T-cell (primary cell): ENCODE measurements around the gene AKAP13. TPM values are rescaled to one million over a fixed set of nuclear protein-coding genes. Genes with fewer than 3 reads are reported as not detected.

Source experiments
- ATAC-seq, 4 experiments: fragments of 200-7000 bp in 3 of 4; fragments of 150-1000 bp in 1 of 4; cut with Tn5 transposase; replicated peaks in 1 of 4; 1 replicate in 3 of 4; 2 replicates in 1 of 4; pipeline ENCODE4 v1.10.0; 2021; ENCODE audit warnings: moderate library complexity in 3 of 4, mild to moderate bottlenecking in 2 of 4, moderate number of reproducible peaks in 1 of 4
- CTCF ChIA-PET, 2 donors: fragments of 300-600 bp; sonication (Branson Sonifier 250); formaldehyde crosslinking; loops; one replicate each; lab custom pipeline; 2022; ENCODE audit warnings: antibody characterized with exemption in 2 of 2; lab: Charles Lee
- POLR2A ChIA-PET, 2 donors: fragments of 300-600 bp; sonication (Branson Sonifier 250); formaldehyde crosslinking; loops; one replicate each; lab custom pipeline; 2022; ENCODE audit warnings: antibody characterized with exemption in 2 of 2; lab: Charles Lee
- DNase-seq, 35 experiments: peaks; one replicate each; pipeline versions ENCODE4 v3.0.0 to v3.0.0-alpha.2; 2013 to 2023
- H3K27ac ChIP-seq: one replicate; pipeline ENCODE4 v1.5.1; 2013; ENCODE audit warnings: low read length
- H3K27me3 ChIP-seq, 2 experiments: replicated peaks in 1 of 2; 1 replicate in 1 of 2; 2 replicates in 1 of 2; pipeline versions ENCODE4 v1.6.1 to v1.7.0; 2013; ENCODE audit warnings: low read length in 1 of 2, mixed read lengths in 1 of 2; ENCODE audit not compliant: control insufficient read depth in 2 of 2, insufficient read depth in 2 of 2; ENCODE audit errors: extremely low read depth in 1 of 2
- H3K36me3 ChIP-seq, 2 donors: 1 replicate in 1 of 2; 2 replicates in 1 of 2; pipeline versions ENCODE4 v1.6.1 to v1.7.0; 2013; ENCODE audit warnings: low read length in 1 of 2; ENCODE audit not compliant: control insufficient read depth in 2 of 2, insufficient read depth in 1 of 2; ENCODE audit errors: extremely low read depth in 1 of 2
- H3K4me1 ChIP-seq, 2 experiments: 1 replicate in 1 of 2; 2 replicates in 1 of 2; pipeline versions ENCODE4 v1.6.1 to v1.7.0; 2013; ENCODE audit warnings: low read length in 2 of 2, mixed read lengths in 1 of 2; ENCODE audit not compliant: insufficient read depth in 2 of 2, control insufficient read depth in 1 of 2; ENCODE audit errors: extremely low read depth in 1 of 2
- H3K4me3 ChIP-seq, 2 donors: 1 replicate in 1 of 2; 2 replicates in 1 of 2; pipeline versions ENCODE4 v1.5.1 to v1.7.0; 2013; ENCODE audit warnings: mild to moderate bottlenecking in 2 of 2, low read length in 1 of 2, moderate library complexity in 1 of 2; ENCODE audit not compliant: control insufficient read depth in 1 of 2; ENCODE audit errors: extremely low read depth in 1 of 2
- H3K9me3 ChIP-seq: 2 replicates; pipeline ENCODE4 v1.7.0; 2013
- H3K27ac Mint-ChIP-seq, 2 donors: one replicate each; pipeline ENCODE4 v1.8.0; 2020 to 2021; ENCODE audit warnings: mild to moderate bottlenecking in 2 of 2, mixed read lengths in 2 of 2
- H3K27me3 Mint-ChIP-seq, 2 donors: one replicate each; pipeline ENCODE4 v1.8.0; 2021 to 2022; ENCODE audit warnings: mixed read lengths in 2 of 2
- H3K36me3 Mint-ChIP-seq: one replicate; pipeline ENCODE4 v1.8.0; 2021; ENCODE audit warnings: mixed read lengths
- H3K4me1 Mint-ChIP-seq, 3 donors: one replicate each; pipeline ENCODE4 v1.8.0; 2020 to 2022; ENCODE audit warnings: mixed read lengths in 3 of 3, mild to moderate bottlenecking in 1 of 3
- H3K4me3 Mint-ChIP-seq, 3 donors: one replicate each; pipeline ENCODE4 v1.8.0; 2020 to 2022; ENCODE audit warnings: mild to moderate bottlenecking in 3 of 3, mixed read lengths in 3 of 3, moderate library complexity in 3 of 3
- H3K9me3 Mint-ChIP-seq, 3 donors: one replicate each; pipeline ENCODE4 v1.8.0; 2020 to 2022; ENCODE audit warnings: mixed read lengths in 3 of 3
- WGBS: methylation state at CpG from one replicate; pipeline ENCODE4 v1.1.5; 2013; ENCODE audit warnings: missing lambda C conversion rate; ENCODE audit not compliant: insufficient coverage; 5-methylcytosine and 5-hydroxymethylcytosine counted together
- total RNA-seq, 35 experiments: library from RNA in 6 of 35; stranded (reverse) in 6 of 35; fragments of 120-200 nt in 1 of 35; gene quantifications; one replicate each; pipeline versions ENCODE4 v1.2.1 to v1.2.4 and lab custom pipeline; 2013 to 2026

Gene AKAP13
- total RNA-seq, 5 donors from 2014 or later (not counting 1 experiment from before 2014, with no cell fraction given): 232 to 391 (median 281) TPM

GRCh38 chr15:85455891-85456290 is 75.5 kb downstream of the AKAP13 start:
- ChIA-PET POLR2A (no interaction called here), CTCF (no interaction called here)
- Mint-ChIP-seq H3K27ac (peak overlapping the region; percentile 12 to 18), H3K27me3 (no peaks in the 10 kb centered on the region), H3K36me3 (peaks cover 9% of the 10 kb centered on the region), H3K4me3 (no peak overlapping the region), H3K4me1 (peaks cover 79 to 82% (median 80%) of the 10 kb centered on the region in 3 donors), H3K9me3 (peaks cover 5 to 11% (median 7%) of the 10 kb centered on the region in 3 donors)
- Histone ChIP-seq H3K9me3 (no peaks in the 10 kb centered on the region), H3K27me3 (no peaks in the 10 kb centered on the region), H3K4me1 (peaks cover 2 to 20% of the 10 kb centered on the region in 2 experiments), H3K36me3 (no peaks in the 10 kb centered on the region), H3K27ac (no peak overlapping the region), H3K4me3 (no peak overlapping the region)
- DNase-seq (no peak), ATAC-seq (no peak)

- Histone ChIP-seq H3K36me3 (no peaks in the 10 kb centered on the region), H3K9me3 (no peaks in the 10 kb centered on the region), H3K27ac (no peak overlapping the region), H3K4me1 (peaks cover 2 to 20% of the 10 kb centered on the region in 2 experiments), H3K4me3 (no peak overlapping the region), H3K27me3 (no peaks in the 10 kb centered on the region)
- H3K4me1 Mint-ChIP-seq: peaks cover 76 to 81% (median 78%) of the 10 kb centered on the region in 3 donors
- H3K4me3 Mint-ChIP-seq: no peak overlapping the region
- POLR2A ChIA-PET: no interaction called here
- peaks cover 0 to 5% (median 0%) of the 10 kb centered on the region in 3 donors for H3K9me3 Mint-ChIP-seq
- H3K27ac Mint-ChIP-seq: no peak overlapping the region
- peaks cover 3% of the 10 kb centered on the region for H3K36me3 Mint-ChIP-seq
- no CpG with 5 or more reads among the region's 3 CpGs for WGBS
- CTCF ChIA-PET: interaction anchor here in 1 of 2 donors (0.7 kb wide), 1 partner anchor 197 kb away, joined by 4 read pairs; no protein-coding TSS in a partner anchor
- no peaks in the 10 kb centered on the region for H3K27me3 Mint-ChIP-seq
- DNase-seq (no peak), ATAC-seq (no peak)
These were observed 76.4 kb downstream of the AKAP13 start for GRCh38 chr15:85456798-85457197.

DNA sequence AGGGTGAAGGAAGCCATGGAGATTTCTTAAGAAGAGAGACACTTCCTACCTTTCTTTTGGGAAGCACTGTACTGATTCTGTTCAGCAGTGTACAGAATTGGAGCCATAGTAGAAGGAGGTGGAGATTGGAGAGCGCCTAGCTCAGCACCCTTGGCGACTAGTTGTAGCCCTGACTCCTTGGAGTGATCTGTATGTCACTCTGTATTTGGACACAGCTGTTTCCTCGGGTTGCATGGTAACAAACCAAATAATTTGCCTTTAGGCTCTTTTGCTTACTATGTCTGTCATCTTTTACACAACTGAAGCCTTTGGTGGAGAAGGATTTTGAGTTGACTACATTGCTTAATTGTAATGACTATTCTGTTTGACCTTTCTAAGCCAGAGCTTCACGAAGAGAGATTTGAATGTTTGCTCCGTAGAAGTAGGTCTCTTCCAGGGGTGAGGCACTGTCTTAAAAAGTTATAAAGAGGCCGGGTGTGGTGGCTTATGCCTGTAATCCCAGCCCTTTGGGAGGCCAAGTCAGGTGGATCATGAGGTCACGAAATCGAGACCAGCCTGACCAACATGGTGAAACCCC is 77.1 kb downstream of the AKAP13 start:
- 97% methylated on average over 6 of the region's 8 CpGs for WGBS
- no peak overlapping the region for H3K27ac ChIP-seq

DNA sequence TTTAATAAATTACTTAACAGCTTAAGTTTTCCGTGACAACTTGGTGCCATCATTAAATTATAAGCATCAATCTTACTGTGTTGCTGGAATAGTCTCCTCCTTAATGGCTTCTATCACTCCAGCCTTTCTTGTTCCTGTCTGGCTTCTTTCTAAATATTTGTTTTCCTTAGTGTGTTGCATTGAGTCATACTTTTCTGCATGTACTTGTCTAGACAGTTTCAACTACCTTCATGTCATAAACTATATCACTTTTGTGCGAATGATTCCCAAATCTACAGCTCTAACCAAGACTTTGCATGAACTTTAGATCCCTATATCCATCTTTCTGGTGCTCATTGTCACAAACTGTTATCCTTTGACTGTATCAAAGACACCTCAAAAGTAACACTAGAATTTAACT is 78.4 kb downstream of the AKAP13 start:
- H3K4me1 ChIP-seq: peaks cover 2 to 7% of the 10 kb centered on the region in 2 experiments
- H3K9me3 ChIP-seq: no peaks in the 10 kb centered on the region
- peaks cover 0 to 2% of the 10 kb centered on the region in 2 donors for H3K36me3 ChIP-seq
- H3K27ac Mint-ChIP-seq: no peak overlapping the region
- H3K27ac ChIP-seq: no peak overlapping the region
- H3K27me3 ChIP-seq: no peaks in the 10 kb centered on the region
- no peak overlapping the region for H3K4me3 Mint-ChIP-seq
- no peak for DNase-seq
- H3K4me3 ChIP-seq: no peak overlapping the region
- no peaks in the 10 kb centered on the region for H3K9me3 Mint-ChIP-seq
- no peaks in the 10 kb centered on the region for H3K27me3 Mint-ChIP-seq
- 100% methylated on average over 1 of the region's 2 CpGs for WGBS
- peaks cover 74 to 77% (median 75%) of the 10 kb centered on the region in 3 donors for H3K4me1 Mint-ChIP-seq
- ChIA-PET CTCF (interaction anchor here in 1 of 2 donors (0.7 kb wide), 1 partner anchor 533 kb away, joined by 4 read pairs; no protein-coding TSS in a partner anchor), POLR2A (no interaction called here)
- peaks cover 11% of the 10 kb centered on the region for H3K36me3 Mint-ChIP-seq
- no peak for ATAC-seq

More for the DNA sequence above, 77.1 kb downstream of the AKAP13 start:
- H3K27ac Mint-ChIP-seq: peak overlapping the region in 1 of 2 donors; percentile 6
- no peak overlapping the region for H3K4me3 Mint-ChIP-seq
- peaks cover 76 to 81% (median 78%) of the 10 kb centered on the region in 3 donors for H3K4me1 Mint-ChIP-seq
- Histone ChIP-seq H3K36me3 (peaks cover 0 to 2% of the 10 kb centered on the region in 2 donors), H3K4me3 (no peak overlapping the region), H3K27me3 (no peaks in the 10 kb centered on the region), H3K9me3 (no peaks in the 10 kb centered on the region), H3K4me1 (peaks cover 2 to 20% of the 10 kb centered on the region in 2 experiments)
- H3K9me3 Mint-ChIP-seq: no peaks in the 10 kb centered on the region
- ChIA-PET CTCF (no interaction called here), POLR2A (no interaction called here)
- ATAC-seq (no peak), DNase-seq (no peak)
- peaks cover 8% of the 10 kb centered on the region for H3K36me3 Mint-ChIP-seq
- H3K27me3 Mint-ChIP-seq: no peaks in the 10 kb centered on the region

DNA sequence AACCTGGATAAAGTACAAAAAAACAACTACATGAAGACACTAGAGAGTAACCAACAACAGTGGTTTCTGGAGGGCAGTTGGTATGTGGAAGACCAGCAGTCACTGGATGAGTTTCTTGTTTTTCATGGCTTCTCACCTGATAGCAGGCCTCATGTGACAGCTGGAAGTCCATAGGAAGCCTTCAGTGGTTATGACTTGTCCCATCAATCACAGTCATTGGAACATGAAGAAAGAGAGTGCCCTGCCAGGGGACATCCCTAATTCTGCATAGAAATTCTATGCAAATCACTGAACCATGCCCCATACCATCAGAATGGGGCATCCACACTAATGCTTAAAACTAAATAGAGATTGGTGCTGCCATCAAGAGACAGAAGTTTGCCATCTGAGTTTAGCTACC is 81.6 kb downstream of the AKAP13 start:
- Mint-ChIP-seq H3K27ac (no peak overlapping the region), H3K27me3 (no peaks in the 10 kb centered on the region), H3K4me1 (peaks cover 59 to 66% (median 62%) of the 10 kb centered on the region in 3 donors), H3K36me3 (peaks cover 11% of the 10 kb centered on the region), H3K9me3 (no peaks in the 10 kb centered on the region), H3K4me3 (no peak overlapping the region)
- Histone ChIP-seq H3K9me3 (no peaks in the 10 kb centered on the region), H3K36me3 (peaks cover 0 to 2% of the 10 kb centered on the region in 2 donors), H3K27me3 (no peaks in the 10 kb centered on the region), H3K27ac (no peak overlapping the region), H3K4me3 (no peak overlapping the region), H3K4me1 (peaks cover 0 to 2% of the 10 kb centered on the region in 2 experiments)
- ATAC-seq (no peak), DNase-seq (no peak)
- POLR2A ChIA-PET: interaction anchor here in 1 of 2 donors (0.6 kb wide), 1 partner anchor 9 kb away, joined by 3 read pairs; no protein-coding TSS in a partner anchor
- CTCF ChIA-PET: no interaction called here

DNA sequence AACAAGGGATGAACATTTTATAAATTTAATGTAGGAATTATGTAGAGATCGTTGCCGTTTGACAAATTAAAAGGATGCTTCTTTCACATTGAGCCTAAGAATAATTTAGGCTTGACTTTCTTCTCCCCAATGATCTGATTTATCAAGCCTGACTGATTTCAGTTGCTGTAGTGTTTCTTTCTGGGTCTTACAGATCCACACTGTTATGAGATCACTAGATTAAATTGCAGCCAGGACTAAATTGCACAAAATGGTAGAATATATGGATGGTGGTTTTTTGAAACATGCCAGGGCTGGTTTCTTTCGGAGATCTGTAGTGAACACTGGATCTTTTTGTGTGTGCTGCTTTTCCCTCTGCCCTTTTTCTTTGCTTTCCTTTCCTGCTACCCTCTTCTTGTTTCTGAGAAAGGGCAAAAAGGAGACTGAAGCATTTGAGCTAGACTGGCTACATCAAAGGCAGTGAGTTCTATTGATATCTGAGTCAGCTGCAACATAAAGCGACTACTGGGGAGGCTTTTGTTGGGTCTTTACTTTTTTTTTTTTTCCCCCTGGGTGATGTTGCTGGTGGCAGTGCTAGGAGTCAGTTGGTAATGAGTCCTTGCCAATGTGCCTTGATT is 83.0 kb downstream of the AKAP13 start:
- Histone ChIP-seq H3K27me3 (no peaks in the 10 kb centered on the region), H3K27ac (no peak overlapping the region), H3K4me1 (no peaks in the 10 kb centered on the region), H3K36me3 (peaks cover 0 to 2% of the 10 kb centered on the region in 2 donors), H3K4me3 (no peak overlapping the region), H3K9me3 (no peaks in the 10 kb centered on the region)
- POLR2A ChIA-PET: interaction anchor here in 1 of 2 donors (0.5 kb wide), 1 partner anchor 168 kb away, joined by 11 read pairs; no protein-coding TSS in a partner anchor
- H3K4me1 Mint-ChIP-seq: peaks cover 65 to 70% (median 69%) of the 10 kb centered on the region in 3 donors
- WGBS: no CpG with 5 or more reads among the region's 4 CpGs
- H3K4me3 Mint-ChIP-seq: no peak overlapping the region
- peaks cover 11% of the 10 kb centered on the region for H3K36me3 Mint-ChIP-seq
- DNase-seq (no peak), ATAC-seq (peak in 2 of 4 experiments; percentile 33 to 56)
- no peaks in the 10 kb centered on the region for H3K9me3 Mint-ChIP-seq
- CTCF ChIA-PET: no interaction called here
- H3K27ac Mint-ChIP-seq: peak overlapping the region; percentile 6 to 19
- no peaks in the 10 kb centered on the region for H3K27me3 Mint-ChIP-seq
